RWPE2 (cell line): ENCODE data around the gene KIAA1671.

Experiments
- ATAC-seq: fragments of 200-7000 bp; cut with Tn5 transposase; 3 replicates; pipeline ENCODE4 v1.9.1; 2021; ENCODE audit warnings: low read depth
- DNase-seq: peaks from one replicate; pipeline ENCODE4 v3.0.0-alpha.2; 2020; ENCODE audit warnings: low spot score
- H3K27ac ChIP-seq: fragments of 450-650 bp; 2 replicates; pipeline ENCODE4 v1.5.1; 2017; ENCODE audit warnings: mild to moderate bottlenecking; ENCODE audit not compliant: poor library complexity, severe bottlenecking
- H3K27me3 ChIP-seq: fragments of 250-450 bp; sonication (Bioruptor Pico); 2 replicates; pipeline ENCODE4 v1.5.1; 2021; ENCODE audit warnings: mild to moderate bottlenecking, moderate library complexity; ENCODE audit not compliant: insufficient read depth, poor library complexity, severe bottlenecking
- H3K36me3 ChIP-seq: fragments of 250-450 bp; sonication (Bioruptor Pico); 2 replicates; pipeline ENCODE4 v1.5.1; 2020; ENCODE audit warnings: low read depth, mild to moderate bottlenecking, moderate library complexity
- H3K4me1 ChIP-seq: fragments of 250-450 bp; sonication (Bioruptor Pico); 2 replicates; pipeline ENCODE4 v1.5.1; 2021; ENCODE audit warnings: mild to moderate bottlenecking, moderate library complexity; ENCODE audit not compliant: insufficient read depth, poor library complexity, severe bottlenecking
- H3K4me3 ChIP-seq: fragments of 250-450 bp; sonication (Bioruptor Pico); 2 replicates; pipeline ENCODE4 v1.5.1; 2021; ENCODE audit warnings: mild to moderate bottlenecking, moderate library complexity; ENCODE audit not compliant: severe bottlenecking
- H3K9me3 ChIP-seq: fragments of 250-450 bp; sonication (Bioruptor Pico); 2 replicates; pipeline ENCODE4 v1.5.1; 2021; ENCODE audit warnings: mild to moderate bottlenecking, moderate library complexity; ENCODE audit not compliant: severe bottlenecking
- CTCF ChIP-seq: fragments of 450-650 bp; IDR thresholded peaks from one replicate; pipeline ENCODE4 v1.5.1; 2017; ENCODE audit warnings: mild to moderate bottlenecking, moderate library complexity; ENCODE audit not compliant: poor library complexity, severe bottlenecking

KIAA1671 gene

GRCh38 chr22:25078591-25078990, 126.1 kb downstream of the KIAA1671 start:
- H3K27ac ChIP-seq = no peak overlapping the region
- ATAC-seq = no peak

GRCh38 chr22:25080855-25081254, 128.3 kb downstream of the KIAA1671 start:
- TF ChIP-seq CTCF = no peak
- DNase-seq = no peak
- Histone ChIP-seq H3K4me1 (no peaks in the 10 kb centered on the region), H3K4me3 (no peak overlapping the region), H3K27ac (no peak overlapping the region), H3K9me3 (no peaks in the 10 kb centered on the region), H3K27me3 (no peaks in the 10 kb centered on the region), H3K36me3 (no peaks in the 10 kb centered on the region)
- ATAC-seq = no peak

More at GRCh38 chr22:25078591-25078990, 126.1 kb downstream of the KIAA1671 start:
- Histone ChIP-seq H3K4me1 (no peaks in the 10 kb centered on the region), H3K9me3 (no peaks in the 10 kb centered on the region), H3K4me3 (no peak overlapping the region), H3K36me3 (no peaks in the 10 kb centered on the region), H3K27me3 (no peaks in the 10 kb centered on the region)
- TF ChIP-seq CTCF = no peak
- no peak for DNase-seq

- H3K9me3 ChIP-seq = no peaks in the 10 kb centered on the region
- no peak overlapping the region for H3K4me3 ChIP-seq
- H3K36me3 ChIP-seq = no peaks in the 10 kb centered on the region
- TF ChIP-seq CTCF = peak; percentile 56
- no peak for ATAC-seq
- DNase-seq = no peak
- H3K4me1 ChIP-seq = no peaks in the 10 kb centered on the region
- no peak overlapping the region for H3K27ac ChIP-seq
- no peaks in the 10 kb centered on the region for H3K27me3 ChIP-seq
Measured at GRCh38 chr22:25081409-25081824, 128.9 kb downstream of the KIAA1671 start.

GRCh38 chr22:25082096-25082495, 129.6 kb downstream of the KIAA1671 start:
- TF ChIP-seq CTCF = no peak
- DNase-seq (no peak), ATAC-seq (no peak)
- no peak overlapping the region for H3K4me3 ChIP-seq
- H3K9me3 ChIP-seq = no peaks in the 10 kb centered on the region
- no peak overlapping the region for H3K27ac ChIP-seq
- H3K4me1 ChIP-seq = no peaks in the 10 kb centered on the region
- H3K27me3 ChIP-seq = no peaks in the 10 kb centered on the region
- H3K36me3 ChIP-seq = no peaks in the 10 kb centered on the region

- H3K4me3 ChIP-seq = no peak overlapping the region
- H3K27ac ChIP-seq = no peak overlapping the region
- TF ChIP-seq CTCF = no peak
- H3K4me1 ChIP-seq = no peaks in the 10 kb centered on the region
- H3K27me3 ChIP-seq = no peaks in the 10 kb centered on the region
- no peaks in the 10 kb centered on the region for H3K9me3 ChIP-seq
- H3K36me3 ChIP-seq = no peaks in the 10 kb centered on the region
- DNase-seq (no peak), ATAC-seq (no peak)
Measured at GRCh38 chr22:25083056-25083806, 130.7 kb downstream of the KIAA1671 start.
